Measurements from ENCODE around the gene DIABLO.
"Not testable (repeated sequence)": the region's sequence is repeated elsewhere in the genome, so short reads cannot be mapped to it uniquely, and the experiment has no call there.

Gene DIABLO

GRCh38 chr12:122185079-122185478 lies 40.8 kb downstream of the DIABLO start:
- ChIA-PET CTCF (interaction anchor here (1.1 kb wide), 1 partner anchor 53 kb away, joined by 3 read pairs; no protein-coding TSS in a partner anchor), POLR2A (no interaction called here)
- Histone ChIP-seq H3K4me3 (ENCODE audit: control insufficient read depth in 1 of 7, extremely low read depth in 1 of 7, insufficient read depth in 4 of 7, low read depth in 2 of 7, low read length in 6 of 7) (no peak overlapping the region), H3K9me3 (ENCODE audit: control extremely low read depth in 1 of 5, control insufficient read depth in 4 of 5, insufficient read depth in 2 of 5, low read depth in 1 of 5, low read length in 4 of 5) (no peaks in the 10 kb centered on the region), H3K4me1 (ENCODE audit: control extremely low read depth in 1 of 4, control insufficient read depth in 4 of 4, insufficient read depth in 4 of 4, low read length in 3 of 4) (peaks cover 0 to 20% (median 19%) of the 10 kb centered on the region in 4 experiments), H3K27me3 (replicated peaks in 2 of 5; ENCODE audit: control insufficient read depth in 4 of 5, insufficient read depth in 5 of 5, low read length in 4 of 5) (no peaks in the 10 kb centered on the region), H3K27ac (ENCODE audit: insufficient read depth in 1 of 2, low read depth in 1 of 2, low read length in 2 of 2, poor library complexity in 1 of 2, severe bottlenecking in 2 of 2) (no peak overlapping the region), H3K36me3 (ENCODE audit: control insufficient read depth in 4 of 4, insufficient read depth in 4 of 4, low read length in 3 of 4) (no peaks in the 10 kb centered on the region)
- 95% methylated on average over 5 of the region's 7 CpGs for WGBS (ENCODE audit: insufficient coverage)
- DNase-seq, result no peak

- H3K27me3 ChIP-seq (replicated peaks in 2 of 5; ENCODE audit: control insufficient read depth in 4 of 5, insufficient read depth in 5 of 5, low read length in 4 of 5), result no peaks in the 10 kb centered on the region
- ChIA-PET POLR2A (no interaction called here), CTCF (interaction anchor here (0.9 kb wide), 1 partner anchor 268 kb away, joined by 3 read pairs; no protein-coding TSS in a partner anchor)
- peaks cover 0 to 20% (median 19%) of the 10 kb centered on the region in 4 experiments for H3K4me1 ChIP-seq (ENCODE audit: control extremely low read depth in 1 of 4, control insufficient read depth in 4 of 4, insufficient read depth in 4 of 4, low read length in 3 of 4)
- peak; percentile 39 to 61 (median 54) for DNase-seq
- H3K9me3 ChIP-seq (ENCODE audit: control extremely low read depth in 1 of 5, control insufficient read depth in 4 of 5, insufficient read depth in 2 of 5, low read depth in 1 of 5, low read length in 4 of 5), result no peaks in the 10 kb centered on the region
- H3K4me3 ChIP-seq (ENCODE audit: control insufficient read depth in 1 of 7, extremely low read depth in 1 of 7, insufficient read depth in 4 of 7, low read depth in 2 of 7, low read length in 6 of 7), result peak overlapping the region in 1 of 7 experiments; percentile 37
- no peak overlapping the region for H3K27ac ChIP-seq (ENCODE audit: insufficient read depth in 1 of 2, low read depth in 1 of 2, low read length in 2 of 2, poor library complexity in 1 of 2, severe bottlenecking in 2 of 2)
- H3K36me3 ChIP-seq (ENCODE audit: control insufficient read depth in 4 of 4, insufficient read depth in 4 of 4, low read length in 3 of 4), result no peaks in the 10 kb centered on the region
- WGBS (ENCODE audit: insufficient coverage), result 15% methylated on average over 15 of the region's 18 CpGs
Measured at GRCh38 chr12:122184517-122184916, 41.3 kb downstream of the DIABLO start.

- no peak overlapping the region for H3K27ac ChIP-seq (ENCODE audit: insufficient read depth in 1 of 2, low read depth in 1 of 2, low read length in 2 of 2, poor library complexity in 1 of 2, severe bottlenecking in 2 of 2)
Measured at GRCh38 chr12:122183588-122183940, 42.3 kb downstream of the DIABLO start.

GRCh38 chr12:122182887-122183587 lies 42.8 kb downstream of the DIABLO start, which contains the start of gene LRRC43:
TSS of gene LRRC43 (plus strand) at chr12:122183123. CDS start at chr12:122183145, 22 bp downstream.
- POLR2A ChIA-PET, result interaction anchor here (0.6 kb wide), 1 partner anchor 330 kb away, joined by 3 read pairs; no protein-coding TSS in a partner anchor
- Histone ChIP-seq H3K4me1 (ENCODE audit: control extremely low read depth in 1 of 4, control insufficient read depth in 4 of 4, insufficient read depth in 4 of 4, low read length in 3 of 4) (peaks cover 0 to 20% (median 19%) of the 10 kb centered on the region in 4 experiments), H3K4me3 (ENCODE audit: control insufficient read depth in 1 of 7, extremely low read depth in 1 of 7, insufficient read depth in 4 of 7, low read depth in 2 of 7, low read length in 6 of 7) (peak within 1 kb of the TSS; percentile 44 to 80 (median 65)), H3K9me3 (ENCODE audit: control extremely low read depth in 1 of 5, control insufficient read depth in 4 of 5, insufficient read depth in 2 of 5, low read depth in 1 of 5, low read length in 4 of 5) (no peaks in the 10 kb centered on the region), H3K36me3 (ENCODE audit: control insufficient read depth in 4 of 4, insufficient read depth in 4 of 4, low read length in 3 of 4) (no peaks in the 10 kb centered on the region), H3K27me3 (replicated peaks in 2 of 5; ENCODE audit: control insufficient read depth in 4 of 5, insufficient read depth in 5 of 5, low read length in 4 of 5) (no peaks in the 10 kb centered on the region), H3K27ac (ENCODE audit: insufficient read depth in 1 of 2, low read depth in 1 of 2, low read length in 2 of 2, poor library complexity in 1 of 2, severe bottlenecking in 2 of 2) (no peak within 1 kb of the TSS)
- 2% methylated on average over 63 of the region's 63 CpGs for WGBS (ENCODE audit: insufficient coverage)
- DNase-seq, result peak; percentile 35 to 80 (median 67)
- CTCF ChIA-PET, result interaction anchor here (1.2 kb wide), 1 partner anchor 14 kb away, joined by 3 read pairs; no protein-coding TSS in a partner anchor

More at GRCh38 chr12:122183588-122183940, 42.3 kb downstream of the DIABLO start:
- Histone ChIP-seq H3K4me3 (ENCODE audit: control insufficient read depth in 1 of 7, extremely low read depth in 1 of 7, insufficient read depth in 4 of 7, low read depth in 2 of 7, low read length in 6 of 7) (peak overlapping the region in 5 of 7 experiments; percentile 61 to 80 (median 73)), H3K27me3 (replicated peaks in 2 of 5; ENCODE audit: control insufficient read depth in 4 of 5, insufficient read depth in 5 of 5, low read length in 4 of 5) (no peaks in the 10 kb centered on the region), H3K9me3 (ENCODE audit: control extremely low read depth in 1 of 5, control insufficient read depth in 4 of 5, insufficient read depth in 2 of 5, low read depth in 1 of 5, low read length in 4 of 5) (no peaks in the 10 kb centered on the region), H3K36me3 (ENCODE audit: control insufficient read depth in 4 of 4, insufficient read depth in 4 of 4, low read length in 3 of 4) (no peaks in the 10 kb centered on the region), H3K4me1 (ENCODE audit: control extremely low read depth in 1 of 4, control insufficient read depth in 4 of 4, insufficient read depth in 4 of 4, low read length in 3 of 4) (peaks cover 0 to 20% (median 19%) of the 10 kb centered on the region in 4 experiments)
- whole genome bisulfite sequencing (ENCODE audit: insufficient coverage), result 91% methylated on average over 7 of the region's 10 CpGs
- POLR2A ChIA-PET, result interaction anchor here (0.6 kb wide), 1 partner anchor 330 kb away, joined by 3 read pairs; no protein-coding TSS in a partner anchor
- CTCF ChIA-PET, result interaction anchor here (1.2 kb wide), 1 partner anchor 14 kb away, joined by 3 read pairs; no protein-coding TSS in a partner anchor
- DNase-seq, result no peak

- POLR2A ChIA-PET; H3K27ac ChIP-seq (ENCODE audit: insufficient read depth in 1 of 2, low read depth in 1 of 2, low read length in 2 of 2, poor library complexity in 1 of 2, severe bottlenecking in 2 of 2); H3K4me1 ChIP-seq (ENCODE audit: control extremely low read depth in 1 of 4, control insufficient read depth in 4 of 4, insufficient read depth in 4 of 4, low read length in 3 of 4); H3K36me3 ChIP-seq (ENCODE audit: control insufficient read depth in 4 of 4, insufficient read depth in 4 of 4, low read length in 3 of 4); H3K27me3 ChIP-seq (replicated peaks in 2 of 5; ENCODE audit: control insufficient read depth in 4 of 5, insufficient read depth in 5 of 5, low read length in 4 of 5); CTCF ChIA-PET; H3K4me3 ChIP-seq (ENCODE audit: control insufficient read depth in 1 of 7, extremely low read depth in 1 of 7, insufficient read depth in 4 of 7, low read depth in 2 of 7, low read length in 6 of 7); DNase-seq; H3K9me3 ChIP-seq (ENCODE audit: control extremely low read depth in 1 of 5, control insufficient read depth in 4 of 5, insufficient read depth in 2 of 5, low read depth in 1 of 5, low read length in 4 of 5): not testable (repeated sequence)
- WGBS (ENCODE audit: insufficient coverage), result 100% methylated on average over 2 of the region's 4 CpGs
Measured at GRCh38 chr12:122176473-122176872, 49.4 kb downstream of the DIABLO start.

GRCh38 chr12:122174155-122174845 lies 51.6 kb downstream of the DIABLO start, which contains the start of gene IL31:
TSS of gene IL31 (minus strand) at chr12:122174221. CDS start at chr12:122174172, 49 bp downstream.
- ChIA-PET POLR2A (no interaction called here), CTCF (interaction anchor here (1.7 kb wide), 1 partner anchor 17 kb away, joined by 4 read pairs; no protein-coding TSS in a partner anchor)
- no peak for DNase-seq
- Histone ChIP-seq H3K36me3 (ENCODE audit: control insufficient read depth in 4 of 4, insufficient read depth in 4 of 4, low read length in 3 of 4) (no peaks in the 10 kb centered on the region), H3K4me1 (ENCODE audit: control extremely low read depth in 1 of 4, control insufficient read depth in 4 of 4, insufficient read depth in 4 of 4, low read length in 3 of 4) (no peaks in the 10 kb centered on the region), H3K9me3 (ENCODE audit: control extremely low read depth in 1 of 5, control insufficient read depth in 4 of 5, insufficient read depth in 2 of 5, low read depth in 1 of 5, low read length in 4 of 5) (no peaks in the 10 kb centered on the region), H3K27me3 (replicated peaks in 2 of 5; ENCODE audit: control insufficient read depth in 4 of 5, insufficient read depth in 5 of 5, low read length in 4 of 5) (peaks cover 0 to 2% (median 0%) of the 10 kb centered on the region in 5 experiments), H3K27ac (ENCODE audit: insufficient read depth in 1 of 2, low read depth in 1 of 2, low read length in 2 of 2, poor library complexity in 1 of 2, severe bottlenecking in 2 of 2) (no peak within 1 kb of the TSS), H3K4me3 (ENCODE audit: control insufficient read depth in 1 of 7, extremely low read depth in 1 of 7, insufficient read depth in 4 of 7, low read depth in 2 of 7, low read length in 6 of 7) (no peak within 1 kb of the TSS)
- WGBS (ENCODE audit: insufficient coverage), result 96% methylated on average over 13 of the region's 17 CpGs
